DLD1 (cell line): Measurements from ENCODE around the gene HSPA12B.
"Not testable (repeated sequence)": the region's sequence is repeated elsewhere in the genome, so short reads cannot be mapped to it uniquely, and the experiment has no call there.

Experiments used
- in situ Hi-C: cut with HindIII; loops from 2 replicates; pipeline ENCODE4 v1.10.0; 2017; ENCODE audit warnings: low sequenced_read_pairs

The HSPA12B gene

GRCh38 chr20:3784216-3784853, 51.9 kb downstream of the HSPA12B start:
- in situ Hi-C loops = no loop called here

GRCh38 chr20:3784863-3785239, 52.4 kb downstream of the HSPA12B start:
- in situ Hi-C loops = no loop called here

- in situ Hi-C loops = no loop called here
Observed at GRCh38 chr20:3785240-3786125, 53.0 kb downstream of the HSPA12B start.

- in situ Hi-C loops = no loop called here
Observed at GRCh38 chr20:3786126-3786484, 53.6 kb downstream of the HSPA12B start.

GRCh38 chr20:3786665-3787323, 54.3 kb downstream of the HSPA12B start, which contains the start of gene CENPB:
Gene CENPB (minus strand): TSS chr20:3786740. CDS start chr20:3786483, 257 bp downstream.
- in situ Hi-C loops = no loop called here

GRCh38 chr20:3787324-3788014, 55.0 kb downstream of the HSPA12B start:
- in situ Hi-C loops = no loop called here

- in situ Hi-C loops = no loop called here
Observed at GRCh38 chr20:3788685-3789155, 56.2 kb downstream of the HSPA12B start.

- in situ Hi-C loops = not testable (repeated sequence)
Observed at GRCh38 chr20:3789201-3789600, 56.7 kb downstream of the HSPA12B start.

GRCh38 chr20:3794168-3794567, 61.7 kb downstream of the HSPA12B start:
- in situ Hi-C loops = not testable (repeated sequence)

GRCh38 chr20:3794701-3795420, 62.4 kb downstream of the HSPA12B start:
- in situ Hi-C loops = no loop called here

- in situ Hi-C loops = no loop called here
Observed at GRCh38 chr20:3795511-3796468, 63.3 kb downstream of the HSPA12B start, which contains the start of gene CDC25B. Gene CDC25B (plus strand): TSS chr20:3796310. CDS start chr20:3796532, 222 bp downstream.

- in situ Hi-C loops = no loop called here
Observed at GRCh38 chr20:3796477-3797225, 64.2 kb downstream of the HSPA12B start.

- in situ Hi-C loops = no loop called here
Observed at GRCh38 chr20:3797226-3797545, 64.7 kb downstream of the HSPA12B start.

GRCh38 chr20:3797592-3798372, 65.3 kb downstream of the HSPA12B start:
- in situ Hi-C loops = no loop called here

- in situ Hi-C loops = no loop called here
Observed at GRCh38 chr20:3798373-3798768, 65.9 kb downstream of the HSPA12B start.

- in situ Hi-C loops = no loop called here
Observed at GRCh38 chr20:3798908-3799248, 66.4 kb downstream of the HSPA12B start.

GRCh38 chr20:3800256-3800877, 67.9 kb downstream of the HSPA12B start:
- in situ Hi-C loops = no loop called here
